NCI-H345 treated with DMSO at 0.1 percent for 48 hours (cell line): ENCODE data around the gene HSD3B7.

Experiments
- DNase-seq: peaks from one replicate; lab custom pipeline; 2025; ENCODE audit not compliant: unreplicated experiment; lab: John Stamatoyannopoulos, UW

HSD3B7 gene

DNA sequence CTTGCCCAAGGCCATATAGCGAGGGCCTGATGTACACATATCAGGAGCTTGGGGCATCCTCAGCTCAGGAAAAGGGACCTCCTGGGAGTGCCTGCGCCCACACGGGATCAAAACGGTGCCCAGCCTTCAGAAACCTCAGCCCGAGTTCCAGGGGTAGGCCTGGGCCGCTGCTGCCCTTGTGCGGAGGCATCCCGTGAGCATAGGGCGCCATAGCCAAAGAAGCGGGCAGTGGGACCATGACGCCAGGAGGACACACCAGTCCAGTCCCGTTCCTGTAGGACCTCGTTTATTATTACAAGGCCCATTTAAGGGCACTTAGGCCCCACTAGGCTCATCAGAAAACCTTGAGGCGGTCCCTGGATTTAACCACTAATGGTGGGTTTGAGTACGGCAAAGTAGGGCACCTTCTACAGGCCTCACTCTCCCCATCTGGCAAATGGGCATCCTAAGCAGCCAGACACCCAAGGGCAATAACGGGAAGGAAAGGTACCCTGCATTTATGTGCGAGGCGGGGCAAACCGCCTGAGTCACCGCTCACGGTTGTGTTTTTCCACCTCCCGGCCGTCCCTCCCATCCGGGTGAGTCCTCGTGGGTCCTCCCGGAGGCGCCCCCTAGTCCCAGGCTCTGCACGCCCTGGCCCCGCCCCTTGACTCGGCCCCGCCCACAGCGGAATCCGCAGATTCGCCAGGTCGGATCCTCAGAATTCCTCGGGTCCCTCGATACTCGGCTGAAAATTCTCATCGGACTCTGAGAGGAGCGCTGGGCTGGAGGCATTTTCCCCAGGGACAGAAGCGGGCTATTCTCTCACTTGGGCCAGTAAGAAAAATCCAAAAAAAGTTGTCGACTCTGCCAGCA is 28.2 kb upstream of the HSD3B7 start:
- peak; percentile 64 for DNase-seq

DNA sequence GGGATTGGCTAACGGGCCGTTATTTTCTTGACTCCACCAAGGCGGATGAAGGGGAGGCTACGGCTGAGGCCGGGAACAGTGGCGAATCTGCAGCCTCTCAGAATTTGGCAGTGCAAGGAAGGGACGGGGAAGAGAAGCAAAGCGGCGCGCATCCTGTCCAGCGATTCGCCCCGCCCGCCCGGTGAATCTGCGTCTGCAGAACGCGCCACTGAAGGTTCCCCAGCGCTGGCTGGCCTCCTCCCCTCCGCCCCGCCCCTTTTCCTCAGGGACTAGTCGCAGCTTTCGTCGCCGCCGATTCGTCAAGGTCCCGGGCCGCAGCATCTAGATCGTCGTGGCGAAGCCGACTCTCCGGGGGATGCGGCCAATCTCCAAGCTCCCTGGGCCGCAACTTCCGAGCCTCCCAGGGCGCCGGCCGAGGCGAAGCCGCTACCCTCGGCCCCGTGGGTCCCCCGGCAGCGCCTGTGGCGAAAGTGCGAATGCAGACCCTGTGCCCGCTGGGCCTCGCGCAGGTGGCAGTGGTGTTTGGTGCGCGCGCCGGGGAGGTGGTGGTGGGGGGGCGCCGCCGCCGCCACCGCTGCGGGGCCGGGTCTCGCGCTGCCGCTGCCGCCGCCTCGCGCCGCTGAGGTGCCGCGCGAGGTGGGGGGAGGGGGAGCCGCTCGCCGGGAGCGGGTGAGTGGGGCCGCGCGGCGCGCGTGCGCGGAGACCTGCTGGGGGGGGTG is 27.4 kb upstream of the HSD3B7 start, which contains the start of gene SETD1A:
SETD1A (plus strand) TSS at position 299 of the 719 bp plus-strand sequence. CDS start 978 bp downstream, outside the sequence.
- peak; percentile 90 for DNase-seq

DNA sequence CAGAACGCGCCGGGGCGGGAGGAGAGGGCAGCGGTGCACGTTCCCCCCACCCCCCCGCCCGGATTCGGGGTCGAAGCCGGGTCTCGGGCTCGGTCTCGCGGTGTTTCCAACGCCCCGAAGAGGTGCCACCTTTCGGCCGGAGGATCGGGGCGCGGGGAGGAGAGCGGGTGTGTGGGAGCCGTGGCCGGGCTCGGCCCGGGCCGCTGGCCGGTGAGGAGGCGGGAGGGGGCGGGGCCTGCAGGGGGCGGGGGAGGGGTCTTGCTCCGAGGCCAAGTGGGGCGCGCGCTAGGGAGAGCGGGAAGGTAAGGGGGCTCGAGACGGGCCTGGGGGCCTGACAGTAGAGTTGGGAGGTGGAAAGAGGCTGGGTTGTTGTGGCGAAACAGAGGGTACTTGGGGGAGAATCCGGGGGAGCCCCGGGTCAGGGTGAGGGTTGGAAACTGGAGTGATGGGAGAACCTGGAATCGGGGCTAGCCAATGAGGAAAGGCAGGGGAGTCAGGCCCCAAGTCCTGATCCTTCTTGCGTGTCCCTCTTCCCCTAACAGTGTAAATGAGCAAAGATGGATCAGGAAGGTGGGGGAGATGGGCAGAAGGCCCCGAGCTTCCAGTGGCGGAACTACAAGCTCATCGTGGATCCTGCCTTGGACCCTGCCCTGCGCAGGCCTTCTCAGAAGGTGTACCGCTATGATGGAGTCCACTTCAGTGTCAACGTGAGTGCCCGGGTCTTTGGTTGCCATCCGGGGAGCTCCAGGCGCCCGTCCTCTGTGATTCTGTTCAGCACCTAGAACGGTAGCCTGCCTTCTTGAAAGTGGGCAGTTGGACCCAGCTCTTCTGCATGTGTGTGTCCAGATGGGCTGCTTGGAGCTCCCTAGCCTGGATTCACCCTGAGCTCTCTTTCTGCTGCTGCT is 26.6 kb upstream of the HSD3B7 start:
- DNase-seq: no peak

DNA sequence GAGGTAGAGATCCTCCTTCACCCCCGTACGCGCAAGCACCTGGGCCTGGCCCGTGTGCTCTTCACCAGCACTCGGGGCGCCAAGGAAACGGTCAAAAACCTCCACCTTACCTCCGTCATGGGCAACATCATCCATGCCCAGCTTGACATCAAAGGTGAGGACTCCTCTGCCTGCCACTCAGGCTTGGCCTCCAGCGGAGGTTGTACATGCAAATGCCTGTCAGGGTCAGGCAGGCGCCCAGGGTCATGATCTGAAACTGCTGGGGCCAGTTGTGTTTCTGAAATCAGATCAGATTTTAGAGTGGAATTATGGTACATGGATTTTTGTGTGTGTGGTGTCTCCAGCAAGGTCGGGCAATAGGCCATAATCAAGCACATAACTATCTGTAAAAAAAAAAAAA is 23.6 kb upstream of the HSD3B7 start:
- no peak for DNase-seq

DNA sequence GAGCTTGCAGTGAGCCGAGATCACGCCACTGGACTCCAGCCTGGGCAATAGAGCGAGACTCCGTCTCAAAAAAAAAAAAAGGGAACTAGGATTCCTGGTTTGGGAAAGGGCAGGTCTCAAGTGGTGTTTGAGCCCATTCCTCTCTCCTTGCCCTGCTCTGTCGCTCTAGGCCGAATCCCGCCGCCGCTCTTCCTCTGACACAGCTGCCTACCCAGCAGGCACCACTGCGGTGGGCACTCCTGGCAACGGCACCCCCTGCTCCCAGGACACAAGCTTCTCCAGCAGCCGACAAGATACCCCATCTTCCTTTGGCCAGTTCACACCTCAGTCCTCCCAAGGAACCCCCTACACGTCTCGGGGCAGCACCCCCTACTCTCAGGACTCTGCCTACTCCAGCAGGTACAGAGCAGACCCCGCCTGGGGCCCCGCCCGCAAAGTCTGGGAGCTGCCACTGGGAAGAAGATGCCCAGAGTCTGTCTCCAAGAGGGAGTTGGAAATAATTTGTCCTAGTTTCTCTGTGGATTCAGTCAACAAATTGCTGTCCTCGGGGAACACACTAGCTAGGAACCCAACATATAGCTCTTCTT is 21.0 kb upstream of the HSD3B7 start:
- DNase-seq: no peak

DNA sequence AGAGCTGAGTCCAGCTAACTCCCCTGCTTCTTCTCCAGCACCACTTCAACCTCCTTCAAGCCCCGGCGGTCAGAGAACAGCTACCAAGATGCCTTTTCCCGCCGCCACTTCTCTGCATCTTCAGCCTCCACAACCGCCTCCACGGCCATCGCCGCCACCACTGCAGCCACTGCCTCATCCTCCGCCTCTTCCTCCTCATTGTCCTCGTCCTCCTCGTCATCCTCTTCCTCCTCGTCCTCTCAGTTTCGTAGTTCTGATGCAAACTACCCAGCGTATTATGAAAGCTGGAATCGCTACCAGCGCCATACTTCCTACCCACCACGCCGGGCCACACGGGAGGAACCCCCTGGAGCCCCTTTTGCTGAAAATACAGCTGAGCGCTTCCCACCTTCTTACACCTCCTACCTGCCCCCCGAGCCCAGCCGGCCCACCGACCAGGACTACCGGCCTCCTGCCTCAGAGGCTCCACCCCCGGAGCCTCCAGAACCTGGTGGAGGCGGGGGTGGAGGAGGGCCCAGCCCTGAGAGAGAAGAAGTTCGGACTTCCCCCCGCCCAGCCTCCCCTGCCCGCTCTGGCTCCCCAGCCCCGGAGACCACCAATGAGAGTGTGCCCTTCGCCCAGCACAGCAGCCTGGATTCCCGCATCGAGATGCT is 20.3 kb upstream of the HSD3B7 start:
- no peak for DNase-seq

DNA sequence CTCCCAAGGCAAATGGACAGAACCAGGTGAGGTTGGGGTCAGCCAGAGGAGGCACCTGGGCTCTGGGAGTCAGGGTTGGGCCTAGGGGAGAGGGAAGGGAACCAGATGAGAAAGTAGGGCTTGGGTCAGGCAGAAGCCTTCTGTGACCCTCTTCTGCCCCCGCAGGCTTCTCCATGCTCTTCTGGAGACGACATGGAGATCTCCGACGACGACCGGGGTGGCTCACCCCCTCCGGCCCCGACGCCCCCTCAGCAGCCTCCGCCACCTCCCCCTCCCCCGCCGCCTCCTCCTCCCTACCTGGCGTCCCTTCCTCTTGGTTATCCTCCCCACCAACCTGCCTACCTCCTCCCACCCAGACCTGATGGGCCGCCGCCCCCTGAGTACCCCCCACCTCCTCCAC is 19.6 kb upstream of the HSD3B7 start:
- DNase-seq: no peak

DNA sequence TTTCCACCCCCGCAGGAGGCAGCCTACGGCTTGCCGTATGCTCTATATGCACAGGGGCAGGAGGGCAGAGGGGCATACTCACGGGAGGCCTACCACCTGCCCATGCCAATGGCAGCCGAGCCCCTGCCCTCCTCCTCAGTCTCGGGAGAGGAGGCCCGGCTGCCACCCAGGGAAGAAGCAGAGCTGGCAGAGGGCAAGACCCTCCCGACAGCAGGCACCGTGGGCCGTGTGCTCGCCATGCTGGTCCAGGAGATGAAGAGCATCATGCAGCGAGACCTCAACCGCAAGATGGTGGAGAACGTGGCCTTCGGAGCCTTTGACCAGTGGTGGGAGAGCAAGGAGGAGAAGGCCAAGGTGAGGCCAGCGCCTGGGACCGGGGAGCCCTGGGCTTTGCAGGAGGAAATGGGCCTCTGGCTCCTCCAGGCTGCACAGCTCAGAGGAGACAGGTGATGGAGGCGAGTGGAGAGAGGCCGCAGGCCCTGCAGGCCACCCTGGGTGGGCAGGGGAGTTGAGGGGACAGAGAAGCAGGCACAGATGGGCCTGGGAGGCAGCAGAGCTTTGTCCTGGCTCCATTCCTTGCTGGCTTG is 18.9 kb upstream of the HSD3B7 start:
- no peak for DNase-seq

DNA sequence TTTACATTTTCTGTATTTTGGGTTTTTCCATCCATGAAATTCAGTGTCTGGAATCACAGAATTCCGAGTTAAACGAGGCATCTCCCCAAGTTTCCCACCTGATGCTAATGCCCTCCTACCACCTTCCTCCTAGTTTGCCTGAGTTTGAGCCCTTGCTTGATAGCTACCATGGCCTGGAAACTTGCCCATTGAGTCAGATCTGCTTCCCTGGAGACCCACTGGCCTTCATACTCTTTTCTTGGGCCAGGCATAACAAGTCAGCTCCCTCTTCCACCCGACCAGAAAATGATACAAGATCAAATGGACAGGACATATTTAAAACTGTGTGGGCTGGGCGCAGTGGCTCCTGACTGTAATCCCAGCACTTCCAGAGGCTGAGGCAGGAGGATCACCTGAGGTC is 17.2 kb upstream of the HSD3B7 start:
- no peak for DNase-seq

DNA sequence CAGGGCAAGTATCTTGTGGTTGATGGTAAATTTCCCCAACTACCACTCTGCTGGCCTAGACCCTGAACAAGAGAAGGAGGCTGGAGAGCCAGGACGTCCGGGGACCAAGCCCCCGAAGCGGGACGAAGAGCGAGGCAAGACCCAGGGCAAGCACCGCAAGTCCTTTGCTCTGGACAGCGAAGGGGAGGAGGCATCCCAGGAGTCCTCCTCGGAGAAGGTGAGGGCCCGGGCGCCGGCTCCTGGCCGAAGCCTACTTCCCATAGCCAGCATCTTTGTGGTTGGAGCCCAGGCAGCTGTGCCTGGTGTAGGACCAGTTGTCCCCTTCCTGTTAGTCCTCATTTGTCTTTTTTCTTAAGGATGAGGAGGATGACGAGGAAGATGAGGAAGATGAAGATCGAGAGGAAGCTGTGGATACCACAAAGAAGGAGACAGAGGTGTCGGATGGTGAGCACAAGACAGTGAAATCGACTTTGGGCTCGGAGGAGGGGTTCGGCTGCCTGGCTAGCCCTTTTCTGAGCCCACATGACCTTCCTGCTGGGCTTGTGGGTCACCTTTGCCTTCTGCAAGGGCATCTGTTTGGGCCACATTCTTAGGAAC is 15.7 kb upstream of the HSD3B7 start:
- no peak for DNase-seq

DNA sequence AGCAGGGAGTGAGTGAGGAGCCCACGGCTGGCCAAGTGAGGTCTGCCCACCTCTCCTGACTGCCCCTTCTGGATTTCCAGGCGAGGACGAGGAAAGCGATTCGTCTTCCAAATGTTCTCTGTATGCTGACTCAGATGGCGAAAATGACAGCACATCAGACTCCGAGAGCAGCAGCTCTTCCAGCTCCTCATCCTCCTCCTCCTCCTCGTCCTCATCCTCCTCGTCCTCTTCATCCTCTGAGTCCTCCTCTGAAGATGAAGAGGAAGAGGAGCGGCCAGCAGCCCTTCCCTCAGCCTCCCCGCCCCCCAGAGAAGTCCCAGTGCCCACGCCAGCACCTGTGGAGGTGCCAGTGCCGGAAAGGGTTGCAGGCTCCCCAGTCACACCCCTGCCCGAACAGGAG is 13.7 kb upstream of the HSD3B7 start:
- no peak for DNase-seq

DNA sequence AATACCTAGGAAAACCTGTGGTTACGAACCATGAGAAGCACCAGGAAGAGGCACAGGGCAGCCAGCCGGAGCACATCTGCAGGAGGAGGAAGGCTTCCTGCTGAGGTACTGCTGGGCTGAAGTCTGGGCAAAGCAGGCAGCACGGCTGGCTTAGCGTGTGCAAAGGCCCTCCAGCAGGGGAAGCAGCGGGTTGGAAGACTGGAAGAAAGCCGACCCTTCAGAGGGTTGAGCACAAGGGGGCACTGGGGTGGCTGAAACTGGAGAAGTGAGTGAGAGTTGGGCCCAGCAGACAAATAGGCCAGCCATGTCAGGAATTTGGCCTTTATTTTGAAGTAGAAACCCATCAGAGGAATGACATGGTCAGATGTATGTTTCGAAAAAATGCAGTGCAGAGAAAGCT is 12.1 kb upstream of the HSD3B7 start:
- DNase-seq: no peak

DNA sequence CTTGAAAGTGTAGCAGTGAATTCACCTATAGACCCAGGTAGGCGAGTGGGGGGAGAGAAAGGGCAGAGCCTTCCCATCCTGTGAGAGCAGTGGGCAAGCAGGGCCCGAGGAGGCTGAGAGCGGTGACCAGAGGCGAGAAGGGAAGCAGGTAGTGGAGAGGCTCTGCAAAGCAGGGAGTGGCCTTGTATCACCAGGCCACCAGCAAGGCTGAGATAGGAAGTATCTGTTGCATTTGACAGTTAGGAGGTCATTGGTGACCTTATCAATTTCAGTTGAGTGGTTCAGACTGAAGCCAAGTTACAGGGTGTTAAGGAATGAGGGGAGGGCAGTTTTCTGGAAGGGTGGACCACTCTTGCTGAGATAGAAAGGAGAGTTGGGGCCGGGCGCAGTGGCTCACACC is 10.7 kb upstream of the HSD3B7 start:
- no peak for DNase-seq

DNA sequence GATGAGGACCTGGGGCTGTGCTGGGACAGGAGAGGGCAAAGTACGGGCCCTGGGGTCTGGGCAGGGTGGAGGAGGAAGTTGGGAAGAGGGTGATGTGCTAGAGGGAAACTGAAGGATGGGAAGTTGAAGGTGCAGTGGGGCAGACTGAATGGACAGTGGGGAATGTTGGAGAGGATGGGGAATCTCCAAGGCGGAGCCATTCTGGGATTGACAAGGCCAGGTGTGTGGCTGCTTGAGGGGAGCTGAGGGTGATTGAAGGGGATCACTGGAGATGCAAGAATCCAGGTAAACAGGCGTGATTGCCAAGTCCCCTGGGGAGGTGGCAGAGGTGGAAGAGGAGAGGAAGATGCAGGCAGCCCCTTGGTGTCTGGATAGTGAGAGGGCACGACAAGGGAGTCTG is 8.5 kb upstream of the HSD3B7 start:
- no peak for DNase-seq

DNA sequence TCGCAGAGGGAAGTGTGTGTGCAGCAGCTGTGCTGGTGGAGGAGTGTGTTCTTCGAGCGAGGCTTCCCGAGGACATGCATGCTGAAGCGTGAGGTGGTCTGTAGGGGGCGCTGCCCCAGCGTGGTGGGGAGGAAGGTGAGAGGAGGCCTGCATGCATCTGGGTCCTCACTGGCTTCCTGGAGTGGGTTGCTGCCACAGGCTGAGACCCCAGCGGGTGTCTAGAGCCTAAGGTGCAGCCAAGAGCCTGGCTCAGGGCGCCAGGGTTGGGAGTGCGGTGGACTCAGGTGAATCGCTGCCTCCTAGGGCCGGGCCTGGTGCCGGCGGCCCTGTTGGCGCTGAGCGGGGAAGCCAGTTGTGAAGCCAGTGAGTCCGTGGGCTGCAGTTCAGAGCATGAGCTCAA is 7.5 kb upstream of the HSD3B7 start:
- no peak for DNase-seq

DNA sequence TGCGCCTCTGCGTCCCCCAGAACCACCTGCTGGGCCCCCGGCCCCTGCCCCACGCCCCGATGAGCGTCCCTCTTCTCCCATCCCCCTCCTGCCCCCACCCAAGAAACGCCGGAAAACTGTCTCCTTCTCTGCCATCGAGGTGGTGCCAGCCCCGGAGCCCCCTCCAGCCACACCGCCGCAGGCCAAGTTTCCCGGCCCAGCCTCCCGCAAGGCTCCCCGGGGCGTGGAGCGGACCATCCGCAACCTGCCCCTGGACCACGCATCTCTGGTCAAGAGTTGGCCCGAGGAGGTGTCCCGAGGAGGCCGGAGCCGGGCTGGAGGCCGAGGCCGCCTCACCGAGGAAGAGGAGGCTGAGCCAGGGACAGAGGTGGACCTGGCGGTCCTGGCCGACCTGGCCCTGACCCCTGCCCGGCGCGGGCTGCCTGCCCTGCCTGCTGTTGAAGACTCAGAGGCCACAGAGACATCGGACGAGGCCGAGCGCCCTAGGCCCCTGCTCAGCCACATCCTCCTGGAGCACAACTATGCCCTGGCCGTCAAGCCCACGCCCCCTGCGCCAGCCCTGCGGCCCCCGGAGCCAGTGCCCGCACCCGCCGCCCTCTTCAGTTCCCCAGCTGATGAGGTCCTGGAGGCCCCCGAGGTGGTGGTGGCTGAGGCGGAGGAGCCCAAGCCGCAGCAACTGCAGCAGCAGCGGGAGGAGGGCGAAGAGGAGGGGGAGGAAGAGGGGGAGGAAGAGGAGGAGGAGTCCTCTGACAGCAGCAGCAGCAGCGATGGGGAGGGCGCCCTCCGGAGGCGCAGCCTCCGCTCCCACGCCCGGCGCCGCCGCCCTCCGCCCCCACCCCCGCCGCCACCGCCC is 5.6 kb upstream of the HSD3B7 start:
- no peak for DNase-seq

DNA sequence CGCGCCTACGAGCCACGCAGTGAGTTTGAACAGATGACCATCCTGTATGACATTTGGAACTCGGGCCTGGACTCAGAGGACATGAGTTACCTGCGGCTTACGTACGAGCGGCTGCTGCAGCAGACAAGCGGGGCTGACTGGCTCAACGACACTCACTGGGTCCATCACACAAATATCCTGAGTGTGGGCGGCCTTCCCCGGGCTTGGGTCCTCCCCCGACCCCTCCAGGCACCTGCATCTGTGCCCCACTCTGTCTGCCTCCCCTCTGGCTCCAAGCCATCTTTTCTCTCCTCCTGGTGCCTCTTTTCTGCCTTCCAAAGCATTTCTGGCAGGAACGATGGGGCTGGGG is 5.0 kb upstream of the HSD3B7 start:
- DNase-seq: no peak

DNA sequence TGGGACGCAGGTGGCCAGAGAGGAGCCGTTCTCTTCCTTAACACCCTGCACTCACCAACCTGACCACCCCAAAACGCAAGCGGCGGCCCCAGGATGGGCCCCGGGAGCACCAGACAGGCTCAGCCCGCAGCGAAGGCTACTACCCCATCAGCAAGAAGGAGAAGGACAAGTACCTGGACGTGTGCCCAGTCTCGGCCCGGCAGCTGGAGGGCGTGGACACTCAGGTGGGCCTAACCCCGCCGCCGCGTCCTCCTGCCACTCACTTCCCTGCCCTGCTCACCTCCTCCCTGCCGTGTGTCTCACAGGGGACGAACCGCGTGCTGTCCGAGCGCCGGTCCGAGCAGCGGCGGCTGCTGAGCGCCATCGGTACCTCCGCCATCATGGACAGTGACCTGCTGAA is 4.6 kb upstream of the HSD3B7 start:
- DNase-seq: no peak

DNA sequence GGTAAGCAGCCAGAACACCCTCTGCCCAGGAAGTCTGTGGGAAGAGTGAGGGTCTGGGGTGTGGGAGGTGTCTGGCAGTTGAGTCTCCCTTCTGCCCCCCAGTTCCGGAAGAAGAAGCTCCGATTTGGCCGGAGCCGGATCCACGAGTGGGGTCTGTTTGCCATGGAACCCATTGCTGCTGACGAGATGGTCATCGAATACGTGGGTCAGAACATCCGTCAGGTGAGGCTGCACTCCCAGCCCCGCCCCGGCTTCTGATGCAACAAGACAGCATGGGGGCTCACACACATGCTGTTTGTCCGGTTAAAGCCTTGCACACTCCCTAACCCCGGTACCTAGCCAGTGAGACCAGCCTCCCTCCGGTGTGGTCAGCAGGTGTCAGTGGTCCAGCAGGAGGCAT is 4.0 kb upstream of the HSD3B7 start:
- no peak for DNase-seq
